CD1c-positive myeloid dendritic cell (primary cell): ENCODE results near the gene SVEP1.
"Not testable (repeated sequence)": the region's sequence is repeated elsewhere in the genome, so short reads cannot be mapped to it uniquely, and the experiment has no call there.

Experiments
- DNase-seq: peaks from one replicate; pipeline ENCODE4 v3.0.0-alpha.2; 2016; ENCODE audit errors: extremely low spot score

SVEP1 gene

GRCh38 chr9:110579862-110580219, 300 bp upstream of the SVEP1 start:
- no peak for DNase-seq

GRCh38 chr9:110578575-110579033, 937 bp downstream of the SVEP1 start:
- no peak for DNase-seq

DNA sequence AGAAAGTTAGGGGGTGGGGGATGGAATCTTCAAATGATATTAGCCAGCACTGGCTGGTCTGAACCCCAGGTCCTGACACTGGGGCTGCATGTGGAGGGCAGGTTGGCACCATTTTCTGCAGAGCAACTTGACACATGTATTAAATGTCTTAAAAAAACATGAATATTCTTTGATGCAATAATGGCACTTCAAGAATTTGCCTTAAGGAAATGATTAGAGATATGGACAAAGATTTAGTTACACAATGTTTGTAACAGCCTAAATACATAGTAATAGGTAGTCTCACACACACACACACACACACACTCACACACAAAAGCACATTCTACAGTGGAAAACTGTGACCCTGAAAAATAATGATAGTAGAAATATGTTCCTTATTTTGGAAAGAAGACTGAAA, 3.6 kb downstream of the SVEP1 start:
- no peak for DNase-seq

DNA sequence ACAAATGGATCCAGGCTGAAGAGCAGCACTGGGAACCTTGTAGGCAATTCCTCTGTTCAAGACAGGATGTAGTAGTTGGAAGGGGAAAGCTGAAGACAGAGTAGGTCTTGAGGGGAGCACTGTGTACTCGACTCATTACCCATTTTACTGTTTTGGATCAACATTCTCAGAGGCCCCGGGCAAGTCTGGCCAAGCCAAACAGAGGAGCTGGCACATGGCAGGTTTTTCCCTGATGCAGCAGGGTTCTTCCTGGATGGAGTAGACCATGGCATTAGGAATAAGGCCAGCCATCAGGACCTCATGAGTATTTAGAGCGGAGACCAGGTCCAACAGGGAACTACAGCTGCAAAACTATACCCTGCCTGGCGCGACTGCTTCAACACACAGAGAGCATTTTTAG, 4.4 kb downstream of the SVEP1 start:
- DNase-seq, result no peak

- DNase-seq, result no peak
Measured at GRCh38 chr9:110573305-110573704, 6.2 kb downstream of the SVEP1 start.

GRCh38 chr9:110571801-110572483, 7.6 kb downstream of the SVEP1 start:
- no peak for DNase-seq

DNA sequence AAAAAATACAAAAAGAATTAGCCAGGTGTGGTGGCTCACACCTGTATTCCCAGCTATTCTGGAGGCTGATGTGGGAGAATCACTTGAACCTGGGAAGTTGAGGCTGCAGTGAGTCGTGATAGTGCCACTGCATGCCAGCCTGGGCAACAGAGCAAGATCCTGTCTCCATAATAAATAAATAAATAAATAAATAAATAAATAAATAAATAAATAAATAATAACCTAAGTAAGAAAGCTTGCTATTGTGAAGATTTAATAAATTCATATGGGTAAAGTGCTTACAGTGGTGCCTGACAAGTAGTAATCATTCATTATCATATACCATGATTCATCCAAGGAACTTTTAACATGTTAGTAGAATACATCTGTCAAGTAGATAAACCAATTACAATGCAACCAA, 13.4 kb downstream of the SVEP1 start:
- DNase-seq, result no peak

- no peak for DNase-seq
Measured at GRCh38 chr9:110561826-110562225, 17.7 kb downstream of the SVEP1 start.

GRCh38 chr9:110559869-110560268, 19.7 kb downstream of the SVEP1 start:
- no peak for DNase-seq

- no peak for DNase-seq
Measured at GRCh38 chr9:110555551-110556331, 23.8 kb downstream of the SVEP1 start.

DNA sequence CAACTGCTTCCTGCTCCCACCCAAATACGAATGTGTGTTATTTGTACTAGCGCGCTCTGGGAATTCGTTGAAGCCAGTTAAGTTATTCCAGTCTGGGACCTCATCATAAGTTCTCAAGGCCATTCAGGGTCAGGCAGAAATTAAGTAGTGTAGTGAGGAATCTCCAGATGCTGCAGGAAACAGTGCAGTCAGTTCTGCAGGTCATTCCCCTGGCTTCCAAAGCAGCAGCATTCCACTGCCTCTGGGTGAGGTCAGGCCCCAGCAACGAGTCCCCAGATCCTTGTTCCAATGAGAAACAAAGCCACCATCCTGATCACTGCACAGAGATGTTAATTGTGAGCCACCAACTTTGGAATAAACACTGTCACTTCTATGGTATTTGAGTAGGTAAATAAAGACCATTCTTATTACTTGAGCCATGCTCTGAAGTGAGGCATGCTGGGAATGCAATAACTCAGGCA, 33.1 kb downstream of the SVEP1 start:
- no peak for DNase-seq

DNA sequence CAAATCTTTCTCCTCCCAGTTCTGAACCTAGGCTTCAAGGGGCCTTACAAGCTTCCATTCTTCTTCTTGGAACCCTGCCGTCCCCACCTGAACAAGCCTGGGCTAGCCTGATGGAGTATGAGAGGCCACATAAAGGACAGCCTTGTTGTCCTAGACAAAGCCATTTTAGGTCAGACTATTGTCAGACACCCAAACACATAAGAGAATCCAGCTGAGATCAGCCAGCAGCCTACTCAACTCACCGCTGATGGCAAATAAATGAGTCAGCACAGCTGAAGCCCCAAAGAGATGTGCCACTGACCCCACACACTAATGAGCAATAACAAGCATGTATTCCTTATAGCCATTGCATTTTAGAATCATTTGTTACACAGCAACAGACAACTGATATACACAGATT, 33.8 kb downstream of the SVEP1 start:
- no peak for DNase-seq

GRCh38 chr9:110543631-110544051, 35.9 kb downstream of the SVEP1 start:
- DNase-seq, result no peak

- no peak for DNase-seq
Measured at GRCh38 chr9:110541950-110542349, 37.6 kb downstream of the SVEP1 start.

- DNase-seq, result no peak
Measured at GRCh38 chr9:110538647-110539041, 40.9 kb downstream of the SVEP1 start.

- no peak for DNase-seq
Measured at GRCh38 chr9:110537841-110538646, 41.5 kb downstream of the SVEP1 start.

GRCh38 chr9:110536822-110537221, 42.7 kb downstream of the SVEP1 start:
- DNase-seq, result no peak

DNA sequence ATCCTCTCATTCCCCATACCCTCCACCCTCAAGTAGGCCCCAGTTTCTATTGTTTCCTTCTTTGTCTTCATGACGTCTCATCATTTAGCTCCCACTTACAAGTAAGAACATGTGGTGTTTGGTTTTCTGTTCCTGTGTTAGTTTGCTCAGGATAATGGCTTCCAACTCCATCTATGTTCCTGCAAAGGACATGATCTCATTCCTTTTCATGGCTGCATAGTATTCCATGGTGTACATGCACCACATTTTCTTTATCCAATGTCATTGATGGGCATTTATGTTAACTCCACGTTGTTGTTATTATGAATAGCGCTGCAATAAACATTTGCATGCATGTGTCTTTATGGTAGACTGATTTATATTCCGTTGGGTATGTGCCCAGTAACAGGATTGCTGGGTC, 45.4 kb downstream of the SVEP1 start:
- not testable (repeated sequence) for DNase-seq

GRCh38 chr9:110532908-110533665, 46.5 kb downstream of the SVEP1 start:
- DNase-seq, result no peak

DNA sequence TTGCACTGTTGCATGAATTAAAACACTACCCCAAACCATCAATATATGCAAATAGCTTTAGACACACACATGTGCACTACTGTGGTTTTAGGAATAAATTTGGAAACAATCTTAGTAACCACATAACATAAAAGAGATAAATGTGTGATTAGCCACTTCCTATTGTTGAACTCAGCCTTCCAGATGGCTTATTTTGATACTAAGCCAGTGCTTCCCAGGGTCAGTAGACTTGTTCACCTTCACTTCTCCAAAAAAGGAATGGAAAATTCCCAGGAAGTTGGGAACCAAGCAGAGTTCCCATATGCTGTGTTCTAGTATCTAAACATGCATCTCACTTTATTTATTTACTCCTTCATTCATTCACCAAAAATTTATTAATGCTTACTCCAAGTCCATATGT, 47.8 kb downstream of the SVEP1 start:
- no peak for DNase-seq

GRCh38 chr9:110531241-110531640, 48.3 kb downstream of the SVEP1 start:
- DNase-seq, result not testable (repeated sequence)

DNA sequence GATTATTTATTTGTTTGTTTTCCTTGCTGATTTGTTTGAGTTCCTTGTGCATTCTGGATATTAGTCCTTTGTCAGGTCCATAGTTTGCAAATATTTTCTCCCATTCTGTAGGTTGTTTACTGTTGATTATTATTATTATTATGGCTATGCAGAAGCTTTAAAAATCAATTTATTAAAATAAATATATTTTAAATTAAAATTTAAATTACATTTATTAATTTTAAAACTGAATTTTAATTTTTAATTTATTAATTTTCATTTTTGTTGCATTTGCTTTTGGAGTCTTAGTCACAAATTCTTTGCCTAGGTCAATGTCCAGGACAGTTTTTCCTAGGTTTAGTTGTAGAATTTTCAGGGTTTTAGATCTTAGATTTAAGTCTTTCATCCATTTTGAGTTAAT, 50.9 kb downstream of the SVEP1 start:
- no peak for DNase-seq
